Tibial nerve (tissue), 4 donors: Measurements from ENCODE around the gene NRXN2. TPM values are rescaled to one million over a fixed set of nuclear protein-coding genes. Genes with fewer than 3 reads are reported as not detected.
A peak's percentile ranks its signal among the peaks of the same experiment; 100 is the strongest.

Experiments
- DNase-seq, 2 donors: peaks; one replicate each; pipeline ENCODE4 v3.0.0-alpha.2; 2019; ENCODE audit warnings: low spot score in 2 of 2
- H3K27ac ChIP-seq, 4 donors: fragments of 200-600 bp; sonication (generic) in 3 of 4; one replicate each; pipeline ENCODE4 v1.5.1; 2017 to 2019; ENCODE audit warnings: mild to moderate bottlenecking in 1 of 4
- H3K27me3 ChIP-seq, 2 donors: fragments of 200-600 bp; sonication (generic) in 1 of 2; one replicate each; pipeline versions ENCODE4 v1.5.1 to v1.6.0; 2017 to 2019
- H3K36me3 ChIP-seq, 3 donors: fragments of 200-600 bp; sonication (generic); one replicate each; pipeline ENCODE4 v1.5.1; 2018 to 2019
- H3K4me1 ChIP-seq, 4 donors: fragments of 200-600 bp; sonication (generic) in 3 of 4; one replicate each; pipeline ENCODE4 v1.5.1; 2017 to 2019
- H3K4me3 ChIP-seq, 4 donors: fragments of 200-600 bp; sonication (generic) in 3 of 4; one replicate each; pipeline ENCODE4 v1.5.1; 2017 to 2019; ENCODE audit warnings: mild to moderate bottlenecking in 1 of 4, moderate library complexity in 1 of 4
- H3K9me3 ChIP-seq, 4 donors: fragments of 200-600 bp; sonication (generic) in 3 of 4; one replicate each; pipeline ENCODE4 v1.5.1; 2017 to 2019
- EP300 ChIP-seq, 2 donors: sonication (generic); formaldehyde crosslinking; IDR thresholded peaks; one replicate each; pipeline ENCODE4 v1.6.1; 2017; ENCODE audit warnings: antibody characterized with exemption in 2 of 2, mild to moderate bottlenecking in 1 of 2
- POLR2A ChIP-seq, 2 donors: fragments of 450-650 bp; IDR thresholded peaks; one replicate each; pipeline ENCODE4 v1.6.1; 2017; ENCODE audit warnings: antibody characterized with exemption in 2 of 2, mild to moderate bottlenecking in 2 of 2, moderate library complexity in 2 of 2
- WGBS, 2 donors: methylation state at CpG; one replicate each; pipeline ENCODE4 v1.1.5; 2018; 5-methylcytosine and 5-hydroxymethylcytosine counted together
- total RNA-seq, 4 donors: library from RNA; depleted of rRNA; stranded (reverse); fragments of >200 nt; gene quantifications; one replicate each; pipeline ENCODE4 v1.1.0, GENCODE V29; 2016
- TF ChIP-seq, protein P1 (sequence below), 5 experiments: fragments of 200-600 bp in 3 of 5; fragments of 450-650 bp in 2 of 5; sonication (generic) in 3 of 5; IDR thresholded peaks; one replicate each; pipeline ENCODE4 v1.5.1; 2016 to 2019; ENCODE audit warnings: antibody characterized with exemption in 5 of 5, mild to moderate bottlenecking in 3 of 5, moderate library complexity in 2 of 5

NRXN2 gene
- total RNA-seq, 4 donors from 2014 or later: 1.7 to 25.5 (median 8.7) TPM

DNA sequence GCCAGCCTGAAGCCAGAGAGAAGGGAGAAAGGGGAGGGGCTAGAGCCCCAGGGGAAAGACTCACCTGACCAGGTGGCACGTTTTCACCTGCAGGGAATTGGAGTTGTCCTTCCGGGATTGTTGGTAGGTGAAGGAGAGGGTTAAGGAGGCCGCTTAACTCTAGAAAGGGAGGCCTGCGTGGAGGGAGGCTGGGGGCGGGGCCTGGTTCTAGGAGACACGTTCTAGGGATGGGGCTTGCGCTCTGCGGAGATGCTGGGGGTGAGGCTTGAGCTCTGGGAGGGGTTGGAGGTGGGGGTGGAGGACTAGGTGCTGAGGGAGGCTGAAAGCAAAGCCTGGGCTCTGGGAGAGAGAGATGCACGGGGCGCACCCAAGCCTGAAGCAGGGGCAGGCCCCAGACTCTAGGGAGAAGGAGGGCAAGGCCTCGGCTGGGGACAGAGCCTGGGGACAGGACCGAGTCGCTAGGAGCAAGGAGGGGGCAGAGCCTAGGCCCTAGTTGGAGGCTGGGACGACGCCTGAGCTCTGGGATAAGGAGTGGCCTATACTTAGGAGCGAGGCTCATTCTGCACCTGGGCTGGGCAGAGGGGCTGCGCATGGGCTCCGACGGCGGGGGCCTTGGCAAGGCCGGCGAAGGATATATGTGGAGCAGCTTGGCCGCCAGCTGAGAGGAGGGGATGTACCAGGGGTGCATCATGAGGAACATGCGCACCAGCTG is 18.5 kb upstream of the NRXN2 start:
- 44 to 50% methylated on average over 23 to 24 of the region's 24 CpGs for WGBS, 2 donors
- H3K36me3 ChIP-seq: peaks cover 0 to 15% (median 4%) of the 10 kb centered on the region in 3 donors
- peak overlapping the region; percentile 35 to 72 (median 56) for H3K4me3 ChIP-seq
- peak overlapping the region in 3 of 4 donors; percentile 45 to 88 (median 85) for H3K27ac ChIP-seq
- H3K4me1 ChIP-seq: peaks cover 0 to 52% (median 34%) of the 10 kb centered on the region in 4 donors
- DNase-seq: no peak
- H3K9me3 ChIP-seq: no peaks in the 10 kb centered on the region
- peaks cover 0 to 37% of the 10 kb centered on the region in 2 donors for H3K27me3 ChIP-seq
- TF ChIP-seq, protein P1, sequence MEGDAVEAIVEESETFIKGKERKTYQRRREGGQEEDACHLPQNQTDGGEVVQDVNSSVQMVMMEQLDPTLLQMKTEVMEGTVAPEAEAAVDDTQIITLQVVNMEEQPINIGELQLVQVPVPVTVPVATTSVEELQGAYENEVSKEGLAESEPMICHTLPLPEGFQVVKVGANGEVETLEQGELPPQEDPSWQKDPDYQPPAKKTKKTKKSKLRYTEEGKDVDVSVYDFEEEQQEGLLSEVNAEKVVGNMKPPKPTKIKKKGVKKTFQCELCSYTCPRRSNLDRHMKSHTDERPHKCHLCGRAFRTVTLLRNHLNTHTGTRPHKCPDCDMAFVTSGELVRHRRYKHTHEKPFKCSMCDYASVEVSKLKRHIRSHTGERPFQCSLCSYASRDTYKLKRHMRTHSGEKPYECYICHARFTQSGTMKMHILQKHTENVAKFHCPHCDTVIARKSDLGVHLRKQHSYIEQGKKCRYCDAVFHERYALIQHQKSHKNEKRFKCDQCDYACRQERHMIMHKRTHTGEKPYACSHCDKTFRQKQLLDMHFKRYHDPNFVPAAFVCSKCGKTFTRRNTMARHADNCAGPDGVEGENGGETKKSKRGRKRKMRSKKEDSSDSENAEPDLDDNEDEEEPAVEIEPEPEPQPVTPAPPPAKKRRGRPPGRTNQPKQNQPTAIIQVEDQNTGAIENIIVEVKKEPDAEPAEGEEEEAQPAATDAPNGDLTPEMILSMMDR (IDR thresholded peaks at IDR 0.05): no peak
- no peak for TF ChIP-seq EP300 (IDR thresholded peaks at IDR 0.05)
- no peak for TF ChIP-seq POLR2A (IDR thresholded peaks at IDR 0.05)

DNA sequence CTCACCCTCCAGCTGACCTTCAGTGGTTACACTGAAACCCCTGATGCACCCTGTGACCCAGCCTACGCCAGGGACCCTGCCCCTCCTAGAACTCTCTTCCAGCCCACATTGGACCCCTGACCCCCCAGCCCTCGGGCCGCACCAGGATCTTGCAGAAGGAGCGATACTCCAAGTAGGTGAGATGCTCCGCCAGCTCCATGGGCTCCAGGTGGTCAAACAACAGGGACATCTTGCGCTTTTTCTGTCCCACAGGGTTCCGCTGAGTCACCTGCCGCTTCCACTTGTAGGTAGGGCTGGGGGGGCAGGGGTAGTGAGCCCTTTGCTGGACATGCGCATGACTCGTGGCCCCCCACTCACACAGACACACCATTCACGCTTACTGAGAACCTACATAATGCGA is 16.9 kb upstream of the NRXN2 start:
- TF ChIP-seq POLR2A (IDR thresholded peaks at IDR 0.05): no peak
- TF ChIP-seq, protein P1 (IDR thresholded peaks at IDR 0.05): no peak
- TF ChIP-seq EP300 (IDR thresholded peaks at IDR 0.05): no peak

DNA sequence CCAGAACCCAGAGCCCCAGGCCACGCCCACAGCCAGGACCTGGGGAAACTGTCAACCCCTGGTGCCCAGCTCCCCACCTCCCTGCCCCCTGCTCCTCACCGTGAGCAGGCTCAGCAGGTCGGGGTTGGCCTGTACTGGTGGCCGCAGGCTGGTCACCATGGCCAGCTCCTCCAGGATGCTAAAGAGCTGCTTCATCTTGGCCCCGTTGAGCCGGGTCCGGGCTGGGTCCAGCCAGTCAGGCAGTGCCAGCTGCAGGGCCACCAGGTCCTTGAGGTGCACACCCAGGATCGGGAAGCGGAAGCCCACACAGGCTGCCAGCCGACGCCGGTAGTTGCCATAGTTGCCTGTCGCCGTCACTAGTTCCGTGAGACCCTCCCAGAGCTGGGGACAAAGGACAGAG is 13.7 kb upstream of the NRXN2 start:
- TF ChIP-seq POLR2A (IDR thresholded peaks at IDR 0.05) (no peak), EP300 (IDR thresholded peaks at IDR 0.05) (no peak)
- TF ChIP-seq, protein P1 (IDR thresholded peaks at IDR 0.05): no peak
- H3K4me1 ChIP-seq: peaks cover 0 to 6% (median under 1%) of the 10 kb centered on the region in 4 donors
- H3K27me3 ChIP-seq: peaks cover 0 to 3% of the 10 kb centered on the region in 2 donors
- DNase-seq: no peak
- H3K36me3 ChIP-seq: peaks cover 0 to 29% (median 7%) of the 10 kb centered on the region in 3 donors
- H3K9me3 ChIP-seq: no peaks in the 10 kb centered on the region
- no peak overlapping the region for H3K4me3 ChIP-seq
- H3K27ac ChIP-seq: no peak overlapping the region
- WGBS, 2 donors: 90 to 92% methylated on average over 12 to 15 of the region's 15 CpGs

More for the DNA sequence above, 16.9 kb upstream of the NRXN2 start:
- H3K9me3 ChIP-seq: no peaks in the 10 kb centered on the region
- no peak for DNase-seq
- H3K4me3 ChIP-seq: no peak overlapping the region
- H3K4me1 ChIP-seq: peaks cover 0 to 36% (median 21%) of the 10 kb centered on the region in 4 donors
- peaks cover 0 to 25% (median 7%) of the 10 kb centered on the region in 3 donors for H3K36me3 ChIP-seq
- 83 to 93% methylated on average over 12 of the region's 12 CpGs for WGBS, 2 donors
- peaks cover 0 to 30% of the 10 kb centered on the region in 2 donors for H3K27me3 ChIP-seq
- no peak overlapping the region for H3K27ac ChIP-seq

DNA sequence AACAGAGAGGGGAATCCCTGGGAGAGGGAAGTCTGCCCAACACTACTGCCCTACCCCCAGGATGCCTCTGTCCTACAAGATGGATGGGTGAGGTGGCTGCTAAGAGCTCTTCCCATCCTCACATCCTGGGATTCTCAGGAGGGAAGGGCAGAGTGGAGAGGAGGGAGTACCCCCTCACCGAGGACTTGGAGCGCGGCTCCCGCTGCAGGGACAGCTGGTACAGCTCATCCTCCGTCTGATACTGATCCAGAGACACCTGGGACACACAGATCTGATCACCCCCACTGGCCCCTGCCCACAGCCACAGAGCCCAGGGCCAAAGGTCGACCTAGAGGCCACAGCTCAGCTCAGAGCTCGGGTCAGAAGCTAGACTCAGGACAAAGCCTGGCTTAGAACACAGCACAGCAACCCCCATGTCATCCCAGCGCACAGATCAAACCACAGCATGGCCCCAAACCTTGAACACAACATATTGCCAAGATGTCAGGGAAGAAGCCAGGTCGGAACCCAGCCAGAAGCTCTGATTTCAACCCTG is 12.8 kb upstream of the NRXN2 start:
- H3K4me1 ChIP-seq: no peaks in the 10 kb centered on the region
- H3K27me3 ChIP-seq: no peaks in the 10 kb centered on the region
- no peak for TF ChIP-seq POLR2A (IDR thresholded peaks at IDR 0.05)
- TF ChIP-seq, protein P1 (IDR thresholded peaks at IDR 0.05): no peak
- no peak for TF ChIP-seq EP300 (IDR thresholded peaks at IDR 0.05)
- DNase-seq: no peak
- no peak overlapping the region for H3K4me3 ChIP-seq
- peaks cover 0 to 31% (median 7%) of the 10 kb centered on the region in 3 donors for H3K36me3 ChIP-seq
- H3K27ac ChIP-seq: no peak overlapping the region
- H3K9me3 ChIP-seq: no peaks in the 10 kb centered on the region
- WGBS, 2 donors: 74 to 77% methylated on average over 9 of the region's 9 CpGs
